GM19468 (cell line): ENCODE measurements around the gene XRCC3.
"Not testable (repeated sequence)": the region's sequence is repeated elsewhere in the genome, so short reads cannot be mapped to it uniquely, and the experiment has no call there.

Source experiments
- ATAC-seq: cut with Tn5 transposase; IDR thresholded peaks from one replicate; pipeline ENCODE4 v1.9.1; 2021; ENCODE audit warnings: mild to moderate bottlenecking, moderate library complexity, moderate number of reproducible peaks; ENCODE audit not compliant: unreplicated experiment; ENCODE audit errors: extremely low read depth

The XRCC3 gene

DNA sequence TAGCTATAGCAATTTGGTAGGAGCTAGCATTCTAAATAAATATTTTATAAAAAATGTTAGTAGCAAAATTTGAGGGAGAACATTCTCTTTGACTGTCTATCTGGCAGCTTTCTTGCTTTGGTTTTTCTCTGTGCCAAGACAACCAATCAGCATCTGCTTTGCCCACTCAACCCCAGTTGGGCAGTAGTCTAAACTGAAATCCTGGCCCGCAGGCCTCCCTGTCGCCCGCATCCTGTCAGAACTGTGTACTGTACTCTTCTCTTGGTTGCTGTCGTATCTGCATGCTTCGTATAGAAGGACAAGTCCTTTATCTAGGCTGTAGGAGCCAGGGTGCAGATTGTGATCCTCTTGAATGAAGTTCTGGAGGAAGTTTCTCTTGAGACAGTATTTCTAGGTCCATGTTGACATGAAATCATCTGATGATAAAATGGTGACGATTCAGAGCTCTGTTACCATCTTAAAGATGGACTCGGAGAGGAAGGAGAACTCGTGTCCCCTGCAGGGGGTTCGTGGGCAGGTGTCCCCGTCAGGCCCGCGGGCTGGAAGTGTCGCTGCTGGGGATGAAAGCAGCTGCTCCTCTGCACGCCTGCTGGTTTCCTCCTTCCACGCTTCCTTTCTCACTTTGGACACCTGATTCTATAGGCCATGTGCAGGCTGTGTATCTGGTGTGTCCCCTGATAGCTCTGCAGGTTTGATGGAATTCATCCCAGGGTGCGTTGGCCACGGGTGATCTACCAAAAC lies 34.6 kb downstream of the XRCC3 start:
- ATAC-seq: no peak

DNA sequence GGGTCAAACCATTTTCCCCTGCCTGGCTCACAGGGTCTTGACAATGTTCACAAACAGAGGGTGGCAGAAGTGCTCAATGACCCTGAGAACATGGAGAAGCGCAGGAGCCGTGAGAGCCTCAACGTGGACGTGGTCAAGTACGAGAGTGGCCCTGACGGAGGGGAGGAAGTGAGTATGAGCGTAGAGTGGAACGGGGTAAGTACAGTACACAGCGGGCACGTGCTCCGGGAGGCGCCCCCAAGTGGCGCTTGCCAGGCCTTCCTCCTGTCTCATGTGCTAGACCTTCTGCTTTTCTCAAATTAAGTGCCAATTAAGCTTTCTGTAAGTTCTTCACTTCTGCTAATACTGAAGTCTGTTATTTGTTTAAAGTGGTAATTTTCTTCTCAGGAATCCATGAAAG lies 35.9 kb downstream of the XRCC3 start:
- ATAC-seq: peak; percentile 52

DNA sequence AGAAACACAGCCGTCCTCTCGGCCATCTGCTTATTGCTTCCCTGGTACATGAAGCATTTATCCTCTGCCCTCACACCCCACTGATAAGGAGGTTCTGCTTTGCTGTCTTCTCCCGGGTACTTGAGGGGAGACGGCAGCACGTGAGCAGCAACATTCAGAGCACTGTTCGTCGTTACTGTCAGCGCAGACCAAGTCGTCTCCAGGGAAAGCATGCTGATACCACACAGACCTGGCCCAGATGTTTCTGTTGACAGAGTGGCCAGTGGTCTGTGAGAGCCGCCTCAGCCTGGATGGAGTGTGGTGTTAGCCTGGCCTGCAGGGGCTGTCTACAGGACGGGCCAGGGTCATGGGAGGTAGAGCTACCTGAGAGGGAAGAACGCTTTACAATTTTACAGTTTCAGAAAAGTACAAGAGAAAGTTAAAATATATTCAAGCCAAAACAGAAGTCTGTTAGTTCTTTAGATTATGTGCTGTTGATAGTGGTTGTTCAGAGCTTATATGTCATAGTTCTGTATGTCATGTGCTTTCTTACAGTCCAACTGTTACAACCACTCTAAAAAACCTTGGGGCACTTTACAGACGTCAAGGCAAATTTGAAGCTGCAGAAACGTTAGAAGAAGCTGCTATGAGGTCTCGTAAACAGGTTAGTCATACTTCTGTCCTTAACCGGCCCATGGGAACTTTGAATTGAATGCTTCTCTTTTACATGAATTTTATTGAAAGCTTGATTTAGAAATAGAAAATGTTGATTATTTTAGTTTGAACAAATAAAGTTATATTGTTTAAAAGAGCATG lies 38.2 kb downstream of the XRCC3 start:
- ATAC-seq: no peak

DNA sequence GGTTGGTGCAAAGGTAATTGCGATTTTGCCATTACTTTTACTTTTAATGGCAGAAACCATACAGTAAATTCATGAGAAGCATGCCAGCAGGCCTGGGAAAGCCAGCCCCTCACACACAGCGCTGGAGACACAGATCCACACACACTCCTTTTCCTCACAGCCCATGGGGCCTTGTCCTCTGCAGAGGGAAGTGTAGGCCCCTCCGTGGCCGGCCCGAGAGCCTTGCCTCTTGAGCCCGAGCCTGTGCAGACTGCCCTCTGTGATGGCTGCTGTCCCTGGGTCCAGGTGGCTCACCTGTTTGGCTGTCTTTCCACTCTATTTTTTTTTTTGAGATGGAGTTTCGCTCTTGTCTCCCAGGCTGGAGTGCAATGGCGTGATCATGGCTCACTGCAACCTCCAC lies 39.3 kb downstream of the XRCC3 start:
- no peak for ATAC-seq

DNA sequence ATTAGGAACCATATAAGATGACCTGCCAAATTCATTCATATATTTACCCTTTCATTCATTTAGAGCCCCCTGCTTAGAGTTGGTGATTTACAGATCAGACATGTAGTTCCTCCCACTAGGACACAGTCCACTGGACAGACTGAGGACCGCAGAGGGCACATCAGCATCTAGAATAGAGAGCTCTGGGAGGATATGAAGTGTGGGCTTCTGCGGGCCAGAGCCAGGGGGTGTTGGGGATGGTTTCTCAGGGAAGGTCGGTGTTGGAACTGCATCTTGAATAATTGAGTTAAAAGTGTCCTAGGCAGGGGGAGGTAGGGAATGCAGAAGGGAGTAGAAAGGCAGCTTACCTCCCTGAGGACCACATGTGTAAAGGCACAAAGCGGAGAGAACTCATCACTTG lies 43.3 kb downstream of the XRCC3 start:
- no peak for ATAC-seq

DNA sequence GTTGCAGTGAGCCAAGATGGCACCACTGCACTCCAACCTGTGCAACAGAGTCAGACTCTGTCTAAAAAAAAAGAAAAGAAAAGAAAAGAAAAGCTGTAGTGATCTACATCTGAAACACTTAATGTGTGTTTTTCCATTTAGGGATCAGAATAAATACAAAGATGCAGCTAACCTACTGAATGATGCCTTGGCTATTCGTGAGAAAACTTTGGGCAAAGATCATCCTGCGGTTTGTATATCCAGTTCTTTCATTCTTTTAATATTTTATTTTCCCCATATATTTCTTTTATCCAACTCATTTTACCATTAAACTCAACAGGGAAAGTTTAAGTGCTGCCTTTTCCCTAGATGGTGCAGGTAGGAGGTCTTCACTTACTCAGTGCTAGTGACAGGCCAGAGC lies 45.9 kb downstream of the XRCC3 start:
- ATAC-seq: no peak

DNA sequence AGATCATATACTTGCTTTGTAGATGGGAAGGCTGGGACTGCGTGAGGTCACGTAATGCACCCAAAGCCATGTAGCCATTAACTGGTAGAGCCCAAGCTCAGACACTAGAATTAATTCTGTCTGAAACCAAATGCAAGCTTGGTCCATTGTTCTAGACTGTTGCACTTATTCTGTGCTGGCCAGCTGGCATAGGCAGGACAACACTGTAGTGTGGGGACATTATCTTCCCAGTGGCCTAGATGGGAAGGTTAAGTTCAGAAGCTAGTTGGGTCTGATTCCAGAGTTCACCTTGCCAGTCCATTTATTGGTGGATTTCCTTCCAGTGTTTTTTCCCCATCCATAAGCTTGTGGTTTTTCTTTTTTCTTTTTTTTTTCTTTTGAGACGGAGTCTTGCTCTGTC lies 47.1 kb downstream of the XRCC3 start:
- ATAC-seq: no peak

DNA sequence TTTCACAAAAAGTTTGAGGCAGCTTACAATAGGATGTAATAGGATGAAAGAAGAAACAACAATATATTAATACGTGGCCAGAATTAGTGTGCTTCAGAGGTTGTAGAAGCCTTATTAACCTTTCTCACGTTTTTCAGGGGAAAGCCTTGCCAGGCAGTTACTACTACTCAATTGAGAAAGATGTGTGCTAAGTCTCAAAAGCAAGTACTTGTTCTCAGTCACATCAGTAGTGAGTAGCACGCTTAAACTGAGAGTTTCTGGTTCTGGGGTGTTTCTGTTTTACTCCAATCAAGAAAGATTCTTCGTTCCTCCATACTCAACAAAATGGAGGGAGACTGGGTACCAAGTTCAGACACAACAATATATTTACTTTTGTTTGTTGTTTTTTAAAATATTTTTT lies 47.6 kb downstream of the XRCC3 start:
- no peak for ATAC-seq

DNA sequence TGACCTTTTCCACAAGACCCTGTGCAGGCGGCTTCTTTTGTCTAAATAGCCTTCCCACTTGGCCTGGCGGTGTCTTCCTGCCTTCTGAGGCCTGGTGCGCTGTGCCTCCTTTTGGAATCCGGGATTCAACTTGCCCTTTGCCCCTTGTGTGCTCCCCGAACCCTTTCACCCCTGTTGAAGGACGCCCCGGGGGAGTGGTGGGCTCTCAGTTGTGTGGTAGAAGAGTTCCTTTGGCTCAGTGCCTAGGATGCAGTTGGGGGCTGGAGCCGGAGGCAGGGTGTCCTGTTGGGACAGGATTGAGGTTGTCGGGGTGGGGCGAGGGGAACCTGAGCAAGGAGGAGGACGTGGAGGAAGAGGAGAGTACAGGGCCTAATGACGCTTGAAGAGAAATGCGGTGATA lies 51.7 kb downstream of the XRCC3 start:
- no peak for ATAC-seq

DNA sequence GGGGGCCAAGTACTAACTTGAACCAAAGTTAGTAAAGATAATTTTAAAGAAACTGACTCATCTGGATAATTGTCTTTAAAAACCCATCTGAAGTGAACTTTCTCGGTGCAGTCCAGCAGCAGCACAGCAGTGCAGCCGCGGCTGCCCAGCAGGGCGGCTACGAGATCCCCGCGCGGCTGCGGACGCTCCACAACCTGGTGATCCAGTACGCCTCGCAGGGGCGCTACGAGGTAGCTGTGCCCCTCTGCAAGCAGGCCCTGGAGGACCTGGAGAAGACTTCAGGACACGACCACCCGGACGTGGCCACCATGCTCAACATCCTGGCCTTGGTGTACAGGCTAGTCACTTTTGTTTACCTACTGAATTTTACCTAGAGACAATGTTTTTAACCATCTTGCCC lies 52.7 kb downstream of the XRCC3 start:
- no peak for ATAC-seq

DNA sequence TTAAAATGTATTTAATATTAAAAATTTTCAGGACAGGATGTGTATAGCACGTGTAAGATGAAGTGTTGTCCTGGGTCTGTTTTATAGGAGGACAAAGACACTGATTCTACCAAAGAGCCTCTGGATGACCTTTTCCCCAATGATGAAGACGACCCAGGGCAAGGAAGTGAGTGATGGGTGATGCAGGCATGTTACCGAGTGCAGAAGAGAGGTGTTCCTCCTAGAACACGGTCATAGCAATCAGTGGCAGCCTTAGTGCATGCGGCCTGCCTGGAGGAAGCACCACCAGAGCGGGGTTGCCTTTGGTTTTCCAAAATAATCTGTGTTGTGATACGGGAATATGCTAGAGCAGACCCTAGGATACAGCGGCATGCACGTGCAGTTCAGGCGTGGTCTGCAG lies 53.2 kb downstream of the XRCC3 start:
- ATAC-seq: no peak

DNA sequence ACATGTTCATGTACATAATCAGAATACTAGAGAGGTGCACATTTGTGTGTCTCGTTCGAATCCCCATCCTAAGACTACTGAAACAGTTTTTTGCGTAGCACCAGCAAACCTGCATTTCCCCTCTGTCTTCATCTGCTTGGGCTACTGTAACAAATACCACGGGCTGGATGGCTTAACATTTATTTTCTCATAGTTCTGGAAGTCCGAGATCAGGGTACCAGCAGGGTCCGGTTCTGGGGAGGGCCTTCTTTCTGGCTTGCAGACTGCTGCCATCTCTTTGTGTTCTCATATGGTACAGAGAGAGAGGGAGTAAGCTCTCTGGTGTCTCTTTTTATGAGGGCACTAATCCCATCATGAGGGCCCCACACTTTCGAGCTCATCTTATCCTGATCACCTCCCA lies 55.6 kb downstream of the XRCC3 start:
- ATAC-seq: no peak

DNA sequence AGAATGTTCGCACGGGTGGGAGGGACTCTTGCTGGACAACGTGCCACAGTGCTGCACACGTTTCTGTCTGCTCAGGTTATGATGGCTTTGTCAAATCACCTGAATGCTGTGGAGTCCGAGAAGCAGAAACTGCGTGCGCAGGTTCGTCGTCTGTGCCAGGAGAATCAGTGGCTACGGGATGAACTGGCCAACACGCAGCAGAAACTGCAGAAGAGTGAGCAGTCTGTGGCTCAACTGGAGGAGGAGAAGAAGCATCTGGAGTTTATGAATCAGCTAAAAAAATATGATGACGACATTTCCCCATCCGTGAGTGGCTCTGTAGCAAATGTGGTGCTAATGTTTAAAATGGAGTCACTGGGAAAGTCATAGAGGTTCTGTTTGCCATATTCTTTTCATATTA lies 57.8 kb downstream of the XRCC3 start:
- no peak for ATAC-seq

DNA sequence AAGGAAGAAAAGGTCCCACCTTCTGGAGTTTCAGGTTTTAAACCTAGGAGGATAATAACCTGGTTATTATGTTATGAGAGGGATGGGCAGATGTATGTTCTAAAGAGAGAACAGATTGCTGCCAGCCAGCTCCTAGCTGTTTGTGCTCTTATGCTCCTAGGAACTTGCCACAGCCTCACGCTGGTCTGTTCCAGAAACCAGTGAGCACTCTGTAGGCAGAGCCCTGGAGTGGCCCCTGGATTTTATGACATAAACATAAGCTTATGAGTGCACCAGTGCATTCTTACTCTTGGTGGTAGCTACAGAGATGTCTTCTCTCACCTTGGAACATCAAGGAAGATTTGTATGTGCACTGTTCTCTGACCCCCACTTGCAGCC lies 58.5 kb downstream of the XRCC3 start:
- ATAC-seq: no peak

DNA sequence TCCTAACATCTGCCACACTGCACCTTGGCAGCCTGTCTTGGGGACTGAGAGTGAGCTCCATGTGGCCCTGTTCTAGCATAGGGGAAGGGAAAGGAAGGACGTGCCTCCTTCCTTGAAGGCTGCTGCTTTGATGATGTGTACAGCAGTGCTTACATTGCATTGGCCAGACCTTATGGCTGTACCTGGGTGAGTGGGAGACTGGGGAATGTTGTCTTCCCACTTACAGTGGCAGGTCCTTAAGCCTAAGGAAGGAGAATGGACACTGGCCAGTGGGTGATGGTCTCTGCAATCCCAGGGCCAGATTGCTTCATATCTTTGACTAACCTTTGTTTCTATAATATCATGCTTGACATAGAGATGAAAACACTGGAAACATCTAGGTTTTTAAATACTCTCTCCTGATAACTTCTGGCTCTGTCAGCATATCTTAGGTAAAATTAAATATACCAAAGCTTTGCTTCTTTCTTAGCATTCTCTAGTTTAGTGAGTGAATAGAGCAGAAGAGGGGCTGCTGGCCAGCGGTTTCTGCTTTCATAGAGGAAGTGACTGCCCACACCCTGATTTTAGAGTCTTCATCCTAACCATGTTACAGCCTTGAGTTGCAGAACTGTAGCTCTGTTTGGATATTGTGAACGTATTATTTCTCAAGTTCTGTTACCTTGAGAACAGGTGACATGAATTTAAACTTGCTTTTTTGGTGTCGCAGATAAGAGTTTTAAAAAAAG lies 59.1 kb downstream of the XRCC3 start:
- no peak for ATAC-seq

DNA sequence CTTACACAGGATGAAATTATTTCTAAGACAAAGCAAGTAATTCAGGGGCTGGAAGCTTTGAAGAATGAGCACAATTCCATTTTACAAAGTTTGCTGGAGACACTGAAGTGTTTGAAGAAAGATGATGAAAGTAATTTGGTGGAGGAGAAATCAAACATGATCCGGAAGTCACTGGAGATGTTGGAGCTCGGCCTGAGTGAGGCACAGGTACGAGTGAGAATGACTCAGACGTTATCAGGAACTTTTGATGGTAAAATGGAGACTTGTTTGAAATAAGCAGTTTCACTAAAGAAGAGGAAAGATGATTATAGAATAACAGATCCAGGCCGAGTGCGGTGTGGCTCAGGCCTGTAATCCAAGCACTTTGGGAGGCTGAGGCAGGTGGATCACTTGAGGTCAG lies 60.6 kb downstream of the XRCC3 start:
- ATAC-seq: no peak

DNA sequence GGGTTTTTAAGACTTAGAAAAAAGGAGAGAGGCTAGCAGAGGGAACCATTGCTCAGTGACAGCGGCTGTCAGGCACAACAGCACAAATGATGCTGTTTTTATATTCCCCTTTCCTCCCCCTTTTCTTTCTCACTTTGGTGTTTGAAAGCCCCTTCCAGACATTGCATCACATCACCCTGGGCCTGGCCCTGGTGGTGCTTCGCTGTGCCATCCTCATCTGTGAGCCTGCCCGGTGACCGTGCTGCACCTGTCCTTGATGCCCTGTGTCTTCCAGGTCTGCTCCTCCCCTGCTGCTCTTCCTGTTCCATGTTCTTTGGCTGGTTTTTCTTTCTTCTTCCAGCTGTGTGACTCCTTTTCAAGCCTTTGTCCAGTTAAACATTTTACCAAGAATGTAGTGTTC lies 61.4 kb downstream of the XRCC3 start:
- no peak for ATAC-seq

DNA sequence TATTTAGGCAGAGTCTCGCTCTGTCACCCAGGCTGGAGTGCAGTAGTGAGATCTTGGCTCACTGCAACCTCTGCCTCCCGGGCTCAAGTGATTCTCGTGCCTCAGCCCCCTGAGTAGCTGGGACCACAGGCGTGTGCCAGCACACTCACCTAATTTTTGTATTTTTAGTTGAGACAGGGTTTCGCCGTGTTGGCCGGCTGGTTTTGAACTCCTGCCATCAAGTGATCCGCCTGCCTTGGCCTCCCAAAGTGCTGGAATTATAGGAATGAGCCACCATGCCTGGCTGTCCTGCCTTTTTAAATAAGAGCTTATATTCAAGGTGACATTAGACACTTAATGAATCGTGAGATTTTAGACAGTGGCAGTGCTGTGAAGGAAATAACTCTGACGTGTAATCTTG lies 61.9 kb downstream of the XRCC3 start:
- ATAC-seq: not testable (repeated sequence)

DNA sequence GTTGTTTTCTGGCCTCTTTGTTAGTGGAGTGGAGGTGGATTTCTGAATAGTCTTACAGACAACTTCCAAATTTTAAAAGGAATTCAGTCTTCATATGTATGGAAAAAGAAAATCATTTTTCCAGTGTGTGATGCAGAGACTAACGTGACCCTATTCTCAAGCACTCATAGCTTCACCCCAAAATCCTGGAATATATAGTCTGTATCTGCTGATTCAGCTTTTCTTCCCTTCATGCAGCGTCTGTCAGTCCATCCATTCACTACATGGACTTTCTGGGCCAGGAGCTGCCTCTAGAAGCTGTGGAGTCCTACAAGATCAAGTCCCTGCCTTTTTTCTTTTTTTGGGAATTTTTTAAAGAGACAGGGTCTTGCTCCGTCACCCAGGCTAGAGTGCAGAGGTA lies 62.4 kb downstream of the XRCC3 start:
- no peak for ATAC-seq

DNA sequence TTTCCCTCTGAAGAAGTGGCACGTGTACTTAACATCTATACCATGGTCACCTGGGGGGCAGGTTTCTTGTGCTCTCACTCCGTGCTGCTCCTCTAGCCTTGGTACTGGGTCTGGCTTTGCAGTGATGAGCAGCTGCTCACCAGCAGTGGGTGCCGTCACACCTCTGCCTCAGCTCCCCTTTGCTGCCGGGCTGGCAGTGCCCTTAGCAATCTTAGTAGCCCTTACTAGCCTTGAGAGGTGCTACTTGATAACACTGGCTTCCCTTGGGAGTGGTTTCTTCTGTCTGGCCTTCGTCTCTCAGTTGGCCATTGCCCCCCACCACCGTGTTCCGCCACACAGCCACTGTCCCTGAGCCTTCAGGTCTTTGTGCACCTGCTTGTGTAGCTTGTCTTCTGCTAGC lies 63.7 kb downstream of the XRCC3 start:
- ATAC-seq: no peak

DNA sequence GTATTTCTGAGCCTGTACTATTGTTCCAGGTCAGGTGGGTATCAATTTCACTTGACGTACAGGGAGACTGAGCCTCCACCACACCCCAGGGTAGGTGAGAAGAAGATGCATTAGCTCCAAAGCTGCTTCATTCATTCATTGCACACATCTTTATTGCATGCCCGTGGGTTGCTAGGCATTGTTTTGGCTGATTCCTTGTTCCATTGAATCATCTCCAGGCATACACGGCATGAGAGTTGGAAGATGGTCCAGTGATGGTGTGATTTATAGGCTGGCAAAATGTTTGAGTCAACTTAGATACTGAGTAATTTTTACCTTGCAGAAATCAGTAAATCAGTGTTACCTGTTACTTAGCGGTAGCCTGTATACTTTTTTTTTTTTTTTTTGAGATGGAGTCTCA lies 65.0 kb downstream of the XRCC3 start:
- no peak for ATAC-seq
